GM12873 (cell line): ENCODE measurements around the gene C2CD3.

Source experiments
- CTCF ChIP-seq: IDR thresholded peaks from 2 replicates; pipeline ENCODE4 v1.5.1; 2012; ENCODE audit warnings: low read depth, mild to moderate bottlenecking, moderate library complexity, low read length, control low read depth; ENCODE audit not compliant: insufficient read depth; ENCODE audit errors: missing control alignments

C2CD3 gene

GRCh38 chr11:74100735-74101134, 70.1 kb downstream of the C2CD3 start:
- no peak for TF ChIP-seq CTCF

- no peak for TF ChIP-seq CTCF
These were observed 70.6 kb downstream of the C2CD3 start for GRCh38 chr11:74100231-74100630.

GRCh38 chr11:74097686-74098237, 73.0 kb downstream of the C2CD3 start:
- no peak for TF ChIP-seq CTCF

- no peak for TF ChIP-seq CTCF
These were observed 76.4 kb downstream of the C2CD3 start for GRCh38 chr11:74094393-74094792.

- TF ChIP-seq CTCF: no peak
These were observed 78.4 kb downstream of the C2CD3 start for GRCh38 chr11:74092425-74092824.

GRCh38 chr11:74091549-74091948, 79.3 kb downstream of the C2CD3 start:
- no peak for TF ChIP-seq CTCF

GRCh38 chr11:74090701-74091100, 80.1 kb downstream of the C2CD3 start:
- TF ChIP-seq CTCF: peak; percentile 32
